ENCODE data around the gene MACROD2.

Gene MACROD2

GRCh38 chr20:14343491-14344065 lies 348.3 kb downstream of the MACROD2 start:
- no peak for DNase-seq

DNA sequence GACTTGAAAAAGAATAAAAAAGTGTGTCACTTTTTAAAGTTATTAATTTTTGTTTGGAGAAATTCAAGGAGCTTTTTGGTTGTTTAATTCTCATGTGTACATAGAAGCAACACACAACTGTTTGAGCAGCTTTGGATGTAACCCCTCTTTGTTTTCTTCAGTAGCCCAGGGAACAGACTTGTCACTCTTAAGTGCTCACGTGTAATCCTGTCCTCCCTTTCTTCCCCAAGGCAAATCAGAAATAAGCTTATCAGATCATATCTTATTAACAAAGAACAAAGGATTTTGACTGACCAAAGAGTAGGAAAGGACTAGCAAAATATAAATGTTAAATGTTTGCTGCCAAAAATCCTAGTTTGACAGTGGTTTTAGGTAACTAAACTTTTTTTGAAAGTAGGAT lies 349.4 kb downstream of the MACROD2 start:
- DNase-seq, result no peak

DNA sequence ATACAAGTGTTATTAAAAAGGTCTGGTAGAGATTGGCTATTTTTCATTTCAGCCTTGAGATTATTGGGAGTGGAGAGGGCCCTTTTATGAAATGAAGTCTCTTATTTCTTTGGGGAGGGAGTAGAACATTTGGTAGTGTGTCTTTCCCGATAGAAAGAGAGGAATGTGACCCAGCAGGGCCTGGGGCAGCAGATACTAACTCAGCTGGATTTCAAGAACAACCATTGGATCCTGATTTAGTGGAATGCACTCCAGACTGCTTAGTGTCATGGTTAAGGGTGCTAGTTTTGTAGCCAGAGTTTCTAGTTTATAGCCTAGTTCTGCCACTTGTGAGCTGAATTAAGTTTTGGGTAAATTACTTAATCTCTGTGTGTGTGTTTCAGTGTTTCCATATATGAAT lies 360.5 kb downstream of the MACROD2 start:
- DNase-seq, result no peak

- no peak for DNase-seq
These were observed 365.1 kb downstream of the MACROD2 start for GRCh38 chr20:14360416-14360815.

GRCh38 chr20:14361509-14362345 lies 366.4 kb downstream of the MACROD2 start:
- no peak for DNase-seq

DNA sequence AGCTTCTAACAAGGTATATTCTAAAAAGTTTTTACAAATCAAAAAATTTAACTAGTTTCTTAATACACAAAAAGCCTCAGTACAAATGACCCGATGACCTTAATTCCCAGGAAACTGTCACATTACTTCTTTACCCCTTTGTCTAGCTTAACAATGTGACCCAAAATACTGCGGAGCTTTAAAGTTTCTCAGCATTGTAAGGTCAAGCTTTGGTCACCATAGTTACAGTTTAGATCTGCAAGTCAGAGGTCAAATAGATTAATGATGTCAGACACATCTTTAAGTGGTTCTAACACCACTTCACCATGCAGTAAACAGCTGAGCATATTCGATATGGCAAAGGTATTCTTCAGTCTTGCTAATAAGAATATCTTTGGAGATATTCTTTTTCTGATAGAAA lies 378.9 kb downstream of the MACROD2 start:
- no peak for DNase-seq

DNA sequence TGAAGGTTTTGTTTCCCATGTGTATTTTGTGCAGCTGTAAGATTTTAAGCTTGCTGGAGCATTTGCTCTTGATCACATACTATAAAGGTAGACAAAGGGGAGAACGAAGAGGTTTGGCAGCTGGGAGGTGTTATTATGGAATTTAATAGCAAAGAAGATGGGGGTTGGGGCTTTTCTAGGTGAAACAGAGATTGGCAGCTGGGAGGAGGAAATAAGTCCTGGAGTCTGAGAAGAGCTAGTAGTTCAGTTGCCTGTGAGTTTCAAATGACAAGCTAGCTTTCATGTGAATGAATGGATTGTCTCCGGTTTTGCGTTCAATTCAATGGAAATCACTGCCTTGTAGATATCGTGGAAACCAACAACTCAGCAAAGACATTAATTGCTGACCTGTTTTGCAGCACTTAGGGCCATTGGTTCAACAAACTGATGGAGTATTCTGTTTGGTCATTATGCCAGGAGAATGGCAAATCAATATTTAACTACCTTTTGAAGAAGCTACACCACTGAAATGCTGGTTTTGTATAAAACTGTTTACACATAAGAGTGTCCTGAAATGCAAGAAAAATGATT lies 380.2 kb downstream of the MACROD2 start:
- no peak for DNase-seq

DNA sequence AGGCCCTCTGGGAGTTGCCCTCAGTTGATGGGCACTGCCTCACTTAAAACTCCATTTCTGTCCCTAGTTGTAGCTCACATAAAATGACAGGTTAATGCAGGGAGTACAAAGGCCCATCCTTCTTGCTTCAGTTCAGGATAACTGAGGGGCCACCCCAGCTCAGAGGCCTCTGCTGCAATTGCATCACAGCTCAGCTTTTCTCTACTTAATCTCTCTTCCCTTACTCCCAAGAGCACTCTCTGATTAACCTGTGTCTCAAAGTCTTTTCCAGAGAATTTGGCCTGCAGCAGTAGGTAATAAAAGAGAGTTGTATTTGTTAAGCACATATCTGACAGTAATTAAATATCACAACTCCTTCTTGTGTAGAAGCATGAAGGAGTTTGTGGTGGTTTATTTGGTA lies 383.0 kb downstream of the MACROD2 start:
- no peak for DNase-seq

GRCh38 chr20:14383335-14383734 lies 388.0 kb downstream of the MACROD2 start:
- DNase-seq, result no peak

GRCh38 chr20:14384416-14385175 lies 389.3 kb downstream of the MACROD2 start:
- DNase-seq, result no peak

DNA sequence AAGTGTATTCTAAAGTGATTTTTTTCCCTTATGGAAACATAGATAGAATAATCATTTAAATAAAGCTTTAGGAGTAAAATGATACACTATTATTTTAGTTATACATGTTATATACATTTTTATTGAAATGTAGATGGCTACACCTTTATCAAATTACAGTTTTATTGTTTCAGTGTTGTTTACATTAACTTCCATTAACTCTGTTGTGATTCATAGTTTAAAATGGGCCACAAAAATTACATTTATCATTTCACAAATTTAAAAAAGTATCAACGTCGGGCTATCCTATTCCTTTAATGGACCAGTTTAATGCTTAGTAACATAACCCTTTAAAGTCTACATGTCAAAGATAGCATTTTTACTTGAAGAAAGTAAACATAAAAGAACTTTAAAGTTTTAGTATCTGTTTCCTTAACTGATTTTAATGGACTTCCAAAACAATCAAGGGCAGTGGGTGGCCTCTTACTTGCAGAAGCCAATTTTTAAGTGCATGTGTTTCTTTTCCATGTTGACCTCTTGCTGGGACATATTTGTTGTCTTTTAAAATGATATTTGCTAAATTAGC lies 389.9 kb downstream of the MACROD2 start:
- no peak for DNase-seq

DNA sequence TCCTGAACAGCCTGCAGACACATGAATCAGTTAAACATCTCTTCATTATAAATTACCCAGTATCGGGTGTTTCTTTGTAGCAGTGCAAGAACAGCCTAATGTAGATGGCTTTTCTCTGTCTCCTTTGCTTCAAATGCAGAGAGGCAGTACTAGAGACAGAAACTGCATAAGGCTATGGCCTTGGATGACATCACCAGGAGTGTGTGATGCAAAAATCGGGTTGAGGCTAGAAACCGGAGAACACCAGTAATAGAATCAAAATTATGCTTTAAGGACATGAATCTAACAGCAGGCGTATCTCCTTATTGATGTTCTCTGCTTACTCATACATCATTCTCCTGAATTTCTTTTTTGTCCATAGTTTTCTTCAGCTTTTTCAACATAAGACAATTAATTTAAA lies 391.4 kb downstream of the MACROD2 start:
- DNase-seq, result no peak

DNA sequence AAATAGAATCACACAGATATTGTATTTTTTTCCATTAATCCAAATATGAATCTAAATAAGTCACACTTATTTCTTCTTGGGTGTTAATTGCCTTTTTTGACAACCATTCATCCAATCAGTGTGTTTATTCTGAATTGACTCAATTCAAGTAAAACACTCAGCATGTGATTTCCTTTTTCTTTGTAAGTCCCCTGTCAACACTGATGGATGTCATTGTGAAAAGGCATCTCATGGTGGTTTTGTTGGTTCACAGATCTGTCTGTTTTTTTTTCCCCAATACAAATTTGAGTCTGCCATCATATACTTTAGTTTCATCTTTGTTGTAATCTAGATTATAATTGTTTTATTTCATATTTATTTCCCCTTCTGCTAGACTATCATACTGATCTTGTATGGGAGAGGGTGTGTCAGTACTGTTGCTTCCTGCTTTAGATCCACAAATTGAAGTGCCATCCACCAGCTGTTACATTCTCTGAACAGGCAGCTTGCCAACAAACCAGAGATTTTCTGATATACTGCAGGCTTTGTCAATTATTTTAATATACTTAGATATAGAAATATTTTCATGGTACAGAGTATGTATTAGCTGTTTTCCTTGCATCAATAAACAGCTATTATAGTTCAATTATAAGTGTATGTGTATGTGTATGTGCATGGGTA lies 406.3 kb downstream of the MACROD2 start:
- DNase-seq, result no peak

DNA sequence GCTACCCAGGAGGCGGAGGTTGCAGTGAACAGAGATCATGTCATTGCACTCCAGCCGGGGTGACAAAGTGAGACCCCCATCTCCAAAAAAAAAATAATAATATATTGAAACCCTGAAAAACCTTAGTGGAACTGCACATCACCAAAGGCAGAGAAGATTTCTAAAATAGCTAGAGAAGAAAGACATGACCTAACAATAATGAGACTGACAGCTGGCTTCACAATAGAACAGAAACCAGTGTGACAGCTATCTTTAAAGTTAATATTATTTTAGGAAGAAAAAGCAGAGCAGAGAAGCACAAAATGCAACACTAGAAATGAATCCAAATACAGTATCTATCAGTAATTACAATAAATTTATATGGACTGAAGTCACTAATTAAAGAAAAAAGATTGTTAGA lies 409.2 kb downstream of the MACROD2 start:
- DNase-seq, result no peak

DNA sequence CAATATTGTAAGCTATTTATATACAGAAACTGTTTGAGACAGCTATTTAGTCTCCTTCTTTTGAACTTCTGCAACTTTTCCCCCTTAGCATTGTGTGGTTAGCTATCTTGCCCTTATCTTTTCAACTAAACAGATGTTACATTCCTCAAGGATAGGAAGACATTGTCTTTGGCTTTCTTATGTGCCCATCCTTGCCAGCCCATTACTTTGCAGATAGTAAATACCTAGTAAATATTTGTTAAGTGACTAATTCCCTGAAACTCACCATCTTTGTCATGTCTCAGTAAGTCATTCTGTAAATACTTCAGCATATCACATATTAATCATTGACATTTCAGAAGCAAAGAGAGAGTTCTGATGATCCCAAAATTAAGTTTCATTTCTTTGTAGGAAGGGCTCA lies 411.2 kb downstream of the MACROD2 start:
- DNase-seq, result no peak

DNA sequence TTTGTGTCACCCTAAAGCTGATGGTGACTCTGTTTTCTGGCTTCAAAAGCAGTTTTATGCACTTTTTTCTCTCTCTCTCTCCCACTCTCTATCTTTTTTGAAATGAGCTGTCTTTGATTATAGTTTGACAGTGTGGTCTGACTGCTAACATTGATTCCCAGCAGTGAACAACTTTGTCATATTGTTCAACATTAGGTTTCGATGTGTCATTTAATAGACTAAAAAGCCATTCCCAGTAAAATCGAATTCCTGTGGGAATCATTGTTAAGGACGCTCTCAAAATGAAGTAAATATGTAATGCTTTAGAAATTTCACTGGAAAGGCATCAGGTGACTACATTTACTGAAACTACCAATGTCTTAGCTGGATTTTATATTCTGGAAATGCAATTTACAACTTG lies 412.0 kb downstream of the MACROD2 start:
- DNase-seq, result no peak

GRCh38 chr20:14410869-14411555 lies 415.7 kb downstream of the MACROD2 start:
- DNase-seq, result no peak

GRCh38 chr20:14412065-14412681 lies 416.9 kb downstream of the MACROD2 start:
- DNase-seq, result no peak

GRCh38 chr20:14413835-14414234 lies 418.5 kb downstream of the MACROD2 start:
- no peak for DNase-seq

DNA sequence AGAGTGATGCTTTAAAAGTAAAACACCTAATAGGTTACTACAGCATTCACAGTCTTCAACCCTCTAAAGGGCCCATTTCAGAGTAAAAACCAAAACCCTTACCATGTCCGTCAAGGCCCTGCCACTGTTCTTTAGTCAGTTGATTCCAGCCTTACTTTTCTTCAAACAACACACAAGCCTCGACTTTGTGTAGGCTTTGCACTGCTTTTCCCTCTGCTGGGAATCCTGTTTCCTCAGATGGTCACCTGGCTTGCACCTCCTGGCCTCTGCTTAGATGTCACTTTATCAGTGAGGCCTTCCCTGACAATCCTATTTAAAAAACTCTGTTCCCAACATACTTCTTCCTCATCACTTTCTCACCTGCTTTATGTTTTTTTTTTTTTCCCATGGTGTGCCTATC lies 419.2 kb downstream of the MACROD2 start:
- DNase-seq, result no peak

- DNase-seq, result no peak
These were observed 420.2 kb downstream of the MACROD2 start for GRCh38 chr20:14415467-14415866.

GRCh38 chr20:14418376-14418775 lies 423.1 kb downstream of the MACROD2 start:
- no peak for DNase-seq

Data from activated CD4-positive, alpha-beta T cell treated with anti-CD3 and anti-CD28 coated beads for 1 hour (primary cell).